ENCODE measurements around the gene FOXO3. TPM values are rescaled to one million over a fixed set of nuclear protein-coding genes. Genes with fewer than 3 reads are reported as not detected.

Gene FOXO3
- total RNA-seq, 1 donor from 2014 or later = 71.4 TPM

GRCh38 chr6:108574457-108575141 is 13.9 kb downstream of the FOXO3 start:
- no peak for DNase-seq (ENCODE audit: low spot score)

GRCh38 chr6:108575905-108576494 is 15.3 kb downstream of the FOXO3 start:
- DNase-seq (ENCODE audit: low spot score) = no peak

- DNase-seq (ENCODE audit: low spot score) = no peak
Measured at GRCh38 chr6:108576709-108577108, 16.0 kb downstream of the FOXO3 start.

- DNase-seq (ENCODE audit: low spot score) = no peak
Measured at GRCh38 chr6:108578166-108578565, 17.4 kb downstream of the FOXO3 start.

GRCh38 chr6:108578595-108579327 is 18.0 kb downstream of the FOXO3 start:
- DNase-seq (ENCODE audit: low spot score) = no peak

- no peak for DNase-seq (ENCODE audit: low spot score)
Measured at GRCh38 chr6:108579328-108579721, 18.6 kb downstream of the FOXO3 start.

GRCh38 chr6:108580646-108581045 is 19.9 kb downstream of the FOXO3 start:
- no peak for DNase-seq (ENCODE audit: low spot score)

- DNase-seq (ENCODE audit: low spot score) = no peak
Measured at GRCh38 chr6:108581237-108581931, 20.7 kb downstream of the FOXO3 start.

- no peak for DNase-seq (ENCODE audit: low spot score)
Measured at GRCh38 chr6:108581932-108582475, 21.3 kb downstream of the FOXO3 start.

- no peak for DNase-seq (ENCODE audit: low spot score)
Measured at GRCh38 chr6:108582618-108583017, 21.9 kb downstream of the FOXO3 start.

- no peak for DNase-seq (ENCODE audit: low spot score)
Measured at GRCh38 chr6:108584323-108584722, 23.6 kb downstream of the FOXO3 start.

GRCh38 chr6:108585359-108585758 is 24.6 kb downstream of the FOXO3 start:
- no peak for DNase-seq (ENCODE audit: low spot score)

GRCh38 chr6:108585921-108586536 is 25.3 kb downstream of the FOXO3 start:
- no peak for DNase-seq (ENCODE audit: low spot score)

- DNase-seq (ENCODE audit: low spot score) = no peak
Measured at GRCh38 chr6:108587258-108588059, 26.7 kb downstream of the FOXO3 start.

GRCh38 chr6:108588586-108588985 is 27.9 kb downstream of the FOXO3 start:
- no peak for DNase-seq (ENCODE audit: low spot score)

- peak; percentile 81 for DNase-seq (ENCODE audit: low spot score)
Measured at GRCh38 chr6:108589244-108589791, 28.6 kb downstream of the FOXO3 start.

- no peak for DNase-seq (ENCODE audit: low spot score)
Measured at GRCh38 chr6:108591040-108591816, 30.5 kb downstream of the FOXO3 start.

GRCh38 chr6:108592371-108593337 is 31.9 kb downstream of the FOXO3 start:
- peak; percentile 31 for DNase-seq (ENCODE audit: low spot score)

All from mucosa of gallbladder (tissue), 1 donor.